Left ventricle myocardium inferior (tissue), 1 donor: ENCODE data around the gene REG1B. TPM values are rescaled to one million over a fixed set of nuclear protein-coding genes. Genes with fewer than 3 reads are reported as not detected.

Experiments used
- DNase-seq: peaks from one replicate; pipeline ENCODE4 v3.0.0-alpha.2; 2020
- H3K27ac ChIP-seq: fragments of 200-600 bp; replicated peaks from 2 replicates; pipeline ENCODE4 v1.8.0; 2021
- H3K27me3 ChIP-seq: fragments of 200-600 bp; 2 replicates; pipeline ENCODE4 v1.8.0; 2021; ENCODE audit warnings: low read depth
- H3K36me3 ChIP-seq: fragments of 200-600 bp; 2 replicates; pipeline ENCODE4 v1.8.0; 2021
- H3K4me1 ChIP-seq: fragments of 200-600 bp; 2 replicates; pipeline ENCODE4 v1.8.0; 2021
- H3K4me3 ChIP-seq: fragments of 200-600 bp; 2 replicates; pipeline ENCODE4 v1.8.0; 2021; ENCODE audit warnings: mild to moderate bottlenecking, moderate library complexity
- H3K9me3 ChIP-seq: fragments of 200-600 bp; replicated peaks from 2 replicates; pipeline ENCODE4 v1.8.0; 2021
- intact Hi-C: fragments of 100-400 bp; cut with micrococcal nuclease; formaldehyde crosslinking; loops from one replicate; pipeline ENCODE4 v1.11.0; 2022
- total RNA-seq: library from RNA; stranded (reverse); fragmentation: NEBNext Ultra II Directional; extraction: Animal tissue kit (Norgen Biotek cat#: 25700); gene quantifications from one replicate; pipeline ENCODE4 v1.2.1, GENCODE V29; 2021
- TF ChIP-seq, protein P1 (sequence below): fragments of 200-600 bp; IDR thresholded peaks from 2 replicates; pipeline ENCODE4 v1.8.0; 2021; ENCODE audit warnings: antibody characterized with exemption, mild to moderate bottlenecking, borderline replicate concordance
- donor health status: DM: no; HTN: yes; CAD: no; lungs with severe emphysema.

REG1B gene
- total RNA-seq, 1 donor from 2014 or later, result not detected

DNA sequence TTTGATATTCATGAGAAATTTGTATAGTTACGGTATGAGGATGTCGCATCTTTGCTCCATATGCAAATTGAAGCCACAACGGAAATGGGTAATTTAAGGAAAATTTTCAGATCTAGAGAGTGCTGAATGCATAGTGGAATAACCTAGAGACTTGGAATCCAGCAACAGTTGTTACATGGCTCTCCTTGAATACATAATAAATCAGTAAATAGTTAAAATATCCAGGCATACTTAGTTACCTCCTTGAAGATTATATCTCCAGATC is 37.9 kb upstream of the REG1B start:
- Histone ChIP-seq H3K27me3 (no peaks in the 10 kb centered on the region), H3K36me3 (no peaks in the 10 kb centered on the region), H3K27ac (no peak overlapping the region), H3K9me3 (no peaks in the 10 kb centered on the region), H3K4me3 (no peak overlapping the region), H3K4me1 (no peaks in the 10 kb centered on the region)
- TF ChIP-seq, protein P1, sequence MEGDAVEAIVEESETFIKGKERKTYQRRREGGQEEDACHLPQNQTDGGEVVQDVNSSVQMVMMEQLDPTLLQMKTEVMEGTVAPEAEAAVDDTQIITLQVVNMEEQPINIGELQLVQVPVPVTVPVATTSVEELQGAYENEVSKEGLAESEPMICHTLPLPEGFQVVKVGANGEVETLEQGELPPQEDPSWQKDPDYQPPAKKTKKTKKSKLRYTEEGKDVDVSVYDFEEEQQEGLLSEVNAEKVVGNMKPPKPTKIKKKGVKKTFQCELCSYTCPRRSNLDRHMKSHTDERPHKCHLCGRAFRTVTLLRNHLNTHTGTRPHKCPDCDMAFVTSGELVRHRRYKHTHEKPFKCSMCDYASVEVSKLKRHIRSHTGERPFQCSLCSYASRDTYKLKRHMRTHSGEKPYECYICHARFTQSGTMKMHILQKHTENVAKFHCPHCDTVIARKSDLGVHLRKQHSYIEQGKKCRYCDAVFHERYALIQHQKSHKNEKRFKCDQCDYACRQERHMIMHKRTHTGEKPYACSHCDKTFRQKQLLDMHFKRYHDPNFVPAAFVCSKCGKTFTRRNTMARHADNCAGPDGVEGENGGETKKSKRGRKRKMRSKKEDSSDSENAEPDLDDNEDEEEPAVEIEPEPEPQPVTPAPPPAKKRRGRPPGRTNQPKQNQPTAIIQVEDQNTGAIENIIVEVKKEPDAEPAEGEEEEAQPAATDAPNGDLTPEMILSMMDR, result no peak
- no peak for DNase-seq
- intact Hi-C loops, result no loop called here

DNA sequence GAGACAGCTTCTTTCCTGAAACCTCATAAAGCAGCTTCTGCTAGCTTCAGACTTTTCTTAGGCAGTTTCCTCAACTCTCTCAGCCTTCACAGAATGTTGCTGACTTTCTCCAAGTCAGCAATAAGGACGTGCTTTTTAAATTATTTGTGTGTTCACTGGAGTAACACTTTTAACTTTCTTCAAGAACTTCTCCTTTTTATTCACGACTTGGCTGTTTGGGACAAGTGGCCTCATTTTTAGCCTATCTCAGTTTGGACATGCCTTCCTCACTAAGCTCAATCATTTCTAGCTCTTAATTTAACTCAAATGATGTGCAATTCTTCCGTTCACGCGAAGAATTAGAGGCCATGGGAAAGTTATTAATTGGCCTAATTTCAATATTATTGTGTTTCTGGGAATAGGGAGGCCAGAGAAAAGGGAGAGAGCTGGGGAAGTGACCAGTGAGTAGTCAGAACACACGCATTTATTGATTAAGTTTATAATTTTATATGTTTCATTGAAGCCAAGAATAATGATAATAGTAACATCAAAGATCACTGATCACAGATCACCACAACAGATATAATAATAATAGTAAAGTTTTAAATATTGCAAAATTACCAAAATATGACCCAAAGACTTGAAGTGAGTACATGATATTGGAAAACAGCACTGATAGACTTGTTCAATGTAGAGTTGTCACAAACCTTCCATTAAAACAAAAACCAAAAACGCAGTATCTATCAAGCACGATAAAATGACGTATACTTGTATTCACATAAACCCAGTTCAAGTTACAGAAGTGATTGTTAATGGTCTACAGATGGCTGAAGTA is 37.3 kb upstream of the REG1B start:
- no peaks in the 10 kb centered on the region for H3K36me3 ChIP-seq
- no peak for DNase-seq
- H3K9me3 ChIP-seq, result no peaks in the 10 kb centered on the region
- TF ChIP-seq, protein P1, result no peak
- H3K27me3 ChIP-seq, result no peaks in the 10 kb centered on the region
- no peak overlapping the region for H3K27ac ChIP-seq
- H3K4me3 ChIP-seq, result no peak overlapping the region
- no peaks in the 10 kb centered on the region for H3K4me1 ChIP-seq
- intact Hi-C loops, result no loop called here

DNA sequence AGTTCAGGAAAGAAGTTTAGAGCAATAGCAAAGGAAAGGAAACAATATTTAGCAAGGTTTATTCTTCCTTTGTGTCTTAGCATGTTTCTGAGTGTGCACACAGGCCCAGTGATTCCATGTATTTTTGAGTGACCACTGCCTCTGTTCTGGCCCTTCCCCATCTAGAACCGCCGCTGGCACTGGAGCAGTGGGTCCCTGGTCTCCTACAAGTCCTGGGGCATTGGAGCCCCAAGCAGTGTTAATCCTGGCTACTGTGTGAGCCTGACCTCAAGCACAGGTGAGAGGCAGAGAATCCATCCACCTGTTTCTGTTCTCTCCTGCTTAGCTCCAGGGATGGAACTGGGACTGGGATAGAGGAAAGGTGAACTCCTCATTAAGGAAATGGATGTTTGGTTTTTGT is 34.9 kb upstream of the REG1B start:
- DNase-seq, result no peak
- intact Hi-C loops, result no loop called here

DNA sequence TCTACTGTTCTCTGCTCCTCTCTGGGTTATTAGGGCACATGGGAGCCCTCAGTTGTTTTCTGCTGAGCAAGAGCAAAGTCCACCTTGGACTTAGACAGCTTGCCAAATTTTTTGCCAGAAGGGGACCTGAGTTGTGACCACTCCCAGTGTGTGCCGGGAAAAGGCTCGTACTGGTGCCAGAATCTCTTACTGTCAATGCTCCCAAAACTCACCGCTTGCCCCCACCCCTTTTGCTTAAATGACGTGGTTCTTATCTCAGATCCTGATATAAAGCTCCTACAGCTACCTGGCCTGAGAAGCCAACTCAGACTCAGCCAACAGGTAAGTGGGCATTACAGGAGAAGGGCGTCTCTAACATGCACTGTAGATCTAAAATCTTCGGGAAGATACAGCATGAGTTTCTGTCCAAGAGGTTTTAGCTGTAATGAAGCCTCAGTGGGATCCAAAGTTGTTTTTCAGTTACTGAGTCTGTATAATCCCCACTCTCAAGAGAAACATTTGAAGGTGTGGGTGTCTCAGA is 32.5 kb upstream of the REG1B start, which contains the start of gene REG1A:
Gene REG1A, plus strand, starts transcription at position 295 of the 520 bp plus-strand sequence. CDS start 374 bp downstream, outside the sequence.
- Histone ChIP-seq H3K27me3 (no peaks in the 10 kb centered on the region), H3K27ac (no peak within 1 kb of the TSS), H3K4me3 (no peak within 1 kb of the TSS), H3K9me3 (peaks cover 13% of the 10 kb centered on the region), H3K4me1 (no peaks in the 10 kb centered on the region), H3K36me3 (no peaks in the 10 kb centered on the region)
- no peak for DNase-seq
- TF ChIP-seq, protein P1, result no peak
- intact Hi-C loops, result no loop called here

More for the DNA sequence above, 34.9 kb upstream of the REG1B start:
- no peak overlapping the region for H3K4me3 ChIP-seq
- TF ChIP-seq, protein P1, result no peak
- no peaks in the 10 kb centered on the region for H3K4me1 ChIP-seq
- H3K27ac ChIP-seq, result no peak overlapping the region
- H3K9me3 ChIP-seq, result peaks cover 8% of the 10 kb centered on the region
- H3K27me3 ChIP-seq, result no peaks in the 10 kb centered on the region
- H3K36me3 ChIP-seq, result no peaks in the 10 kb centered on the region

DNA sequence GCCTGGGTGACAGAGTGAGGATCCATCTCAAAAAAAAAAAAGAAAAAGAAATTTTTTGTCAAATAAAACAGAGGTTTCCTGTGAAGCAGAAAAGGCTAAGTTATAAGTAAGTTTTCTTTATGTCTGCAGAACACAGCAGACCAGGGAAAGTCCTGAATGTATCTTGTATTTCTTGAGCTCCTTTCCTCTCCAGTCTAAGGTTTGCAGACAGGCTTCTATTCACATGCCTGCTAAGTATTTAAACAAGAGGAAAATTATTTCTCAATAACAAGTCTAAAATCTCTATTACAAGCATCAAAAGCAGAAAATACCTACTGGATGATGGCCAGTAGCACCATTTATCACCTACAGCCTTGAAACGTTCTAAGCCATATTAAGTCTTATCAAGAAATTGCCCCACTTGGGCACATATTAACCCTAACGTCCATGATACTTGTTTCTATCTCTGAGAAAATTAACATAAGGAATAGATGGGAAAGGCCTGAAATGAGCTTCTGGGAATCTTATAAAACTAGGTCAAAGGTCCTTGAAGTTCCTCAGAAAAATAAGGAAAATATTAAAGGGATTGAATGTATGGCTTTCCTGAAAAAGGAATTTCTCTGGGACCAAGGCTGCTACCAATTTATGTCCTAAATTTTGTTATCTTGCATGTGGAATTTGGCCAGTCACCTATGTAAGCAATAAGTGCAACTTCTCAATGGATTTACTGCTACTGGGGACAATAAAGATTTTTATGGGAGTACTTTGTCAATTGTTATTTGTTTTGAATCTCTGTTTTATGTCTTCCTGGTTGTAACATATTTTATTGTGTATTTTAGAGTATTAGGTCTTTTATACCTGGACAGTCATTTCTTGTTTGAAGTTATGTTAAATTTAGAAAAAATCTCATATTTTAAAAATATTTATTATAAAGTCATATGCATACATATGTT is 29.5 kb upstream of the REG1B start:
- Histone ChIP-seq H3K9me3 (peaks cover 13% of the 10 kb centered on the region), H3K36me3 (no peaks in the 10 kb centered on the region), H3K4me1 (no peaks in the 10 kb centered on the region), H3K4me3 (no peak overlapping the region), H3K27me3 (no peaks in the 10 kb centered on the region), H3K27ac (no peak overlapping the region)
- intact Hi-C loops, result no loop called here
- DNase-seq, result no peak
- TF ChIP-seq, protein P1, result no peak
